ENCODE data around the gene BLOC1S2. TPM values are rescaled to one million over a fixed set of nuclear protein-coding genes. Genes with fewer than 3 reads are reported as not detected.
"Not testable (repeated sequence)": the region's sequence is repeated elsewhere in the genome, so short reads cannot be mapped to it uniquely, and the experiment has no call there.

The BLOC1S2 gene
- total RNA-seq, 1 experiment from 2014 or later, result 19.4 TPM

DNA sequence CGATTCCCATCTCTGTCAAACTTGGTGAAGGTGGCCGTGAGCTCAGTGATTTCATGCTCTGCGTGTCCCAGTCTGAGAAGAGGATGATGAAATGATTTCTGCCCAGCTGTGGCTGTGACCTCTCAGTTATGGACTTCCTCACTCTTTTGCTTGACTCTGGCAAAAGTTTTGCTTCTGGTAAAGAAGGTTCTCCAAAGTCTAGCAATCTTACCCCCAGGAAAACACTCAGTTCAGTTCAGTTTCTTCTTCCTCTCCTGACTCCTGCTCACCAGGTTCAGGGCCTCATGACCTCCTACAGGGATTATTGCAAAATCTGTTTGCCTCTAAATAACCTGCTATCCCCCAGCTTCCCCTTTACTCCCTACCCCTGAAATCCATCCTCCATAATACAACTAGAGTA, 4.9 kb upstream of the BLOC1S2 start:
- H3K9me3 Mint-ChIP-seq (ENCODE audit: low read depth, unreplicated experiment), result no peaks in the 10 kb centered on the region
- H3K4me1 Mint-ChIP-seq (ENCODE audit: low read depth, unreplicated experiment), result peaks cover 10% of the 10 kb centered on the region
- TF ChIP-seq, protein P1, sequence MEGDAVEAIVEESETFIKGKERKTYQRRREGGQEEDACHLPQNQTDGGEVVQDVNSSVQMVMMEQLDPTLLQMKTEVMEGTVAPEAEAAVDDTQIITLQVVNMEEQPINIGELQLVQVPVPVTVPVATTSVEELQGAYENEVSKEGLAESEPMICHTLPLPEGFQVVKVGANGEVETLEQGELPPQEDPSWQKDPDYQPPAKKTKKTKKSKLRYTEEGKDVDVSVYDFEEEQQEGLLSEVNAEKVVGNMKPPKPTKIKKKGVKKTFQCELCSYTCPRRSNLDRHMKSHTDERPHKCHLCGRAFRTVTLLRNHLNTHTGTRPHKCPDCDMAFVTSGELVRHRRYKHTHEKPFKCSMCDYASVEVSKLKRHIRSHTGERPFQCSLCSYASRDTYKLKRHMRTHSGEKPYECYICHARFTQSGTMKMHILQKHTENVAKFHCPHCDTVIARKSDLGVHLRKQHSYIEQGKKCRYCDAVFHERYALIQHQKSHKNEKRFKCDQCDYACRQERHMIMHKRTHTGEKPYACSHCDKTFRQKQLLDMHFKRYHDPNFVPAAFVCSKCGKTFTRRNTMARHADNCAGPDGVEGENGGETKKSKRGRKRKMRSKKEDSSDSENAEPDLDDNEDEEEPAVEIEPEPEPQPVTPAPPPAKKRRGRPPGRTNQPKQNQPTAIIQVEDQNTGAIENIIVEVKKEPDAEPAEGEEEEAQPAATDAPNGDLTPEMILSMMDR (IDR thresholded peaks at IDR 0.05; ENCODE audit: unreplicated experiment), result no peak
- no peak for DNase-seq
- no TSS peak for BruUV-seq (replicated peaks)
- H3K27me3 Mint-ChIP-seq (ENCODE audit: unreplicated experiment), result peaks cover 37% of the 10 kb centered on the region
- intact Hi-C loops (cut with micrococcal nuclease; ENCODE audit: unreplicated experiment), result no loop called here
- CTCF ChIA-PET, result no interaction called here
- no peak overlapping the region for H3K27ac Mint-ChIP-seq (ENCODE audit: unreplicated experiment)
- H3K4me3 Mint-ChIP-seq (ENCODE audit: low read depth, unreplicated experiment), result no peak overlapping the region
- H3K36me3 Mint-ChIP-seq (ENCODE audit: insufficient read depth, unreplicated experiment), result peaks cover 6% of the 10 kb centered on the region

DNA sequence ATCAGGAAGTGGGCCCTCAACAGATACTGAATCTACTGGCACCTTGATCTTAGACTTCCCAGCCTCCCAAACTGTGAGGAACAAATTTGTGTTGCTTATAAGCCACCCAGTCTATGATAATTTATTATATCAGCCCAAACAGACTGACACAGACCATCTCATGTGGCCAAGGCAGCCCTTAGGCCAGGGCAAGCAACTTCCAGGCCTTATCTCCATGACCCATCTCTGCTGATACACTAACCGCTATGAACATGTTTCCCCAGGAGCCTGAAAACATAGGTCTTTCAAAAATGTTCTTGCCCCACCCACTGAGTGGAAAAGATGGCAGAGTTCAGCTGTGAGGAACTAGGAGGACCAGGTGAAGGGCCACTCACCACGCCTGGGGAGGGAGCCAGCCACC, 3.2 kb upstream of the BLOC1S2 start:
- intact Hi-C loops (cut with micrococcal nuclease; ENCODE audit: unreplicated experiment), result no loop called here
- CTCF ChIA-PET, result no interaction called here
- no peaks in the 10 kb centered on the region for H3K9me3 Mint-ChIP-seq (ENCODE audit: low read depth, unreplicated experiment)

DNA sequence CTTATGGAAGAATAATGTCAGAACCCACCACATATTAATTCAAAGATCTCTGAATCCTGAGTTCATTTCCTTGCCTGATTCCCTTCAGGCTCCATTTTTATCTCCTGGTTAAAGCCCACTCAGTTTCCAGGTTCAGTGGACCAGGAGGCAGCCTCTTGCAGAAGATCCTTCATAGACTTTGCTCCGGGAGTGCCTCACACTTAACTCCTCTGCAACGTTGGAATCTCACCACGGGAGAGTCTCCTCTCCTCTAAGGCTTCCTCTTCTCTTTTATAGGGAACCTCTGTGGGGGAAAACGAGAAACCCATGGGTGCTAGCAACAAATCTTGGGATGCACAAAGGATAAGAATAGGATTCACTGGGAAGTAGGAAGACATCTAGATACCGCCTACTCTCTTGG, 1.7 kb upstream of the BLOC1S2 start:
- Mint-ChIP-seq H3K27me3 (ENCODE audit: unreplicated experiment) (peaks cover 15% of the 10 kb centered on the region), H3K36me3 (ENCODE audit: insufficient read depth, unreplicated experiment) (peaks cover 14% of the 10 kb centered on the region), H3K27ac (ENCODE audit: unreplicated experiment) (no peak overlapping the region), H3K9me3 (ENCODE audit: low read depth, unreplicated experiment) (no peaks in the 10 kb centered on the region), H3K4me1 (ENCODE audit: low read depth, unreplicated experiment) (peaks cover 19% of the 10 kb centered on the region), H3K4me3 (ENCODE audit: low read depth, unreplicated experiment) (no peak overlapping the region)
- TF ChIP-seq, protein P1 (IDR thresholded peaks at IDR 0.05; ENCODE audit: unreplicated experiment), result no peak
- intact Hi-C loops (cut with micrococcal nuclease; ENCODE audit: unreplicated experiment), result no loop called here
- CTCF ChIA-PET, result no interaction called here
- no TSS peak for BruUV-seq (replicated peaks)
- DNase-seq, result no peak

More for the DNA sequence above, 3.2 kb upstream of the BLOC1S2 start:
- no peak overlapping the region for H3K4me3 Mint-ChIP-seq (ENCODE audit: low read depth, unreplicated experiment)
- BruUV-seq (replicated peaks), result no TSS peak
- peaks cover 19% of the 10 kb centered on the region for H3K4me1 Mint-ChIP-seq (ENCODE audit: low read depth, unreplicated experiment)
- H3K27ac Mint-ChIP-seq (ENCODE audit: unreplicated experiment), result no peak overlapping the region
- H3K27me3 Mint-ChIP-seq (ENCODE audit: unreplicated experiment), result peaks cover 20% of the 10 kb centered on the region
- no peak for DNase-seq
- peaks cover 14% of the 10 kb centered on the region for H3K36me3 Mint-ChIP-seq (ENCODE audit: insufficient read depth, unreplicated experiment)
- TF ChIP-seq, protein P1 (IDR thresholded peaks at IDR 0.05; ENCODE audit: unreplicated experiment), result no peak

DNA sequence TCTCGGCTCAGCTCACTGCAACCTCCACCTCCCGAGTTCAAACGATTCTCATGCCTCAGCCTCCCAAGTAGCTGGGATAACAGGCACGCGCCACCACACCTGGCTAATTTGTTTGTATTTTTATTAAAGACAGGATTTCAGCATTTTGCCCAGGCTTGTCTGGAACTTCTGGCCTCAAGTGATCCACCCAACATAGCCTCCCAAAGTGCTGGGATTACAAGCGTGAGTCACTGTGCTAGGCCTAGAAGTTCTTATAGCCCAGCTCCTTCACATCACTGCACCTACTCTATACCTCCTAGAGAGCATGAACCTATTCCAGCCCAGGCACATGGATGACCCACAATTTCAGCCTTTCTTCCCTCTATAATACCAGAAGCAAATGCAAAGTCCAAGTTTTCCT, 1.3 kb upstream of the BLOC1S2 start:
- Mint-ChIP-seq H3K36me3 (ENCODE audit: insufficient read depth, unreplicated experiment) (peaks cover 14% of the 10 kb centered on the region), H3K27me3 (ENCODE audit: unreplicated experiment) (peaks cover 15% of the 10 kb centered on the region), H3K4me3 (ENCODE audit: low read depth, unreplicated experiment) (no peak overlapping the region), H3K27ac (ENCODE audit: unreplicated experiment) (no peak overlapping the region), H3K4me1 (ENCODE audit: low read depth, unreplicated experiment) (peaks cover 18% of the 10 kb centered on the region), H3K9me3 (ENCODE audit: low read depth, unreplicated experiment) (no peaks in the 10 kb centered on the region)
- TF ChIP-seq, protein P1 (IDR thresholded peaks at IDR 0.05; ENCODE audit: unreplicated experiment), result no peak
- no TSS peak for BruUV-seq (replicated peaks)
- no peak for DNase-seq
- CTCF ChIA-PET, result no interaction called here
- intact Hi-C loops (cut with micrococcal nuclease; ENCODE audit: unreplicated experiment), result no loop called here

DNA sequence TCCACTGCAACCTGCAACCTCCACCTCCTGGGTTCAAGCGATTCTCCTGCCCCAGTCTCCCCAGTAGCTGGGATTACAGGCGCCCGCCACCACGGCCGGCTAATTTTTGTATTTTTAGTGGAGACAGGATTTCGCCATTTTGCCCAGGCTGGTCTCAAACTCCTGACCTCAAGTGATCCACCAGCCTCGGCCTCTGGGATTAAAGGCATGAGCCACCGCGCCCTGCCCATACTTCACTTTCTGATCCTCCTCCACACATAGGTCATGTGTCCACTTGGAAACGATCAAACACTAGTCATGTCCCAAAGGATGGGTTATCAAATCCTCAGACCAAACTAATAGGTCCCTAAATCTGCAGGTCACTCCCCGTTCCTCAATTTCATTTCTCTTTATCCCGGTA, 1.2 kb downstream of the BLOC1S2 start:
- BruUV-seq (replicated peaks), result not testable (repeated sequence)

More for the DNA sequence above, 1.2 kb downstream of the BLOC1S2 start:
- intact Hi-C loops (cut with micrococcal nuclease; ENCODE audit: unreplicated experiment); CTCF ChIA-PET; H3K9me3 Mint-ChIP-seq (ENCODE audit: low read depth, unreplicated experiment); H3K27me3 Mint-ChIP-seq (ENCODE audit: unreplicated experiment); H3K4me1 Mint-ChIP-seq (ENCODE audit: low read depth, unreplicated experiment); DNase-seq; H3K27ac Mint-ChIP-seq (ENCODE audit: unreplicated experiment): not testable (repeated sequence)
- peaks cover 14% of the 10 kb centered on the region for H3K36me3 Mint-ChIP-seq (ENCODE audit: insufficient read depth, unreplicated experiment)
- H3K4me3 Mint-ChIP-seq (ENCODE audit: low read depth, unreplicated experiment), result peak overlapping the region; percentile 95

Data from Calu3 (cell line).